Smooth muscle cell (in vitro differentiated cells): Measurements from ENCODE around the gene KRTAP9-1. TPM values are rescaled to one million over a fixed set of nuclear protein-coding genes. Genes with fewer than 3 reads are reported as not detected.
A peak's percentile ranks its signal among the peaks of the same experiment; 100 is the strongest.
"Not testable (repeated sequence)": the region's sequence is repeated elsewhere in the genome, so short reads cannot be mapped to it uniquely, and the experiment has no call there.

Experiments
- DNase-seq: peaks from one replicate; lab custom pipeline; 2025; ENCODE audit not compliant: unreplicated experiment; lab: John Stamatoyannopoulos, UW
- H2AFZ ChIP-seq: fragments of 200-600 bp; sonication (generic); 2 replicates; pipeline ENCODE4 v1.6.0; 2016; ENCODE audit warnings: antibody characterized with exemption, low read depth, mild to moderate bottlenecking
- H3F3A ChIP-seq: fragments of 200-600 bp; sonication (generic); 2 replicates; pipeline ENCODE4 v1.6.0; 2017; ENCODE audit warnings: antibody characterized with exemption, low read depth
- H3K27ac ChIP-seq: fragments of 200-600 bp; sonication (generic); 2 replicates; pipeline ENCODE4 v1.5.1; 2016; ENCODE audit warnings: low read depth, mild to moderate bottlenecking
- H3K27me3 ChIP-seq: fragments of 200-600 bp; sonication (generic); 2 replicates; pipeline ENCODE4 v1.6.1; 2016; ENCODE audit warnings: low read depth, mild to moderate bottlenecking
- H3K36me3 ChIP-seq: fragments of 200-600 bp; sonication (generic); 2 replicates; pipeline ENCODE4 v1.5.1; 2016; ENCODE audit warnings: low read depth
- H3K4me1 ChIP-seq: fragments of 200-600 bp; sonication (generic); 2 replicates; pipeline ENCODE4 v1.5.1; 2016; ENCODE audit warnings: low read depth
- H3K4me2 ChIP-seq: fragments of 200-600 bp; sonication (generic); 2 replicates; pipeline ENCODE4 v1.6.0; 2016; ENCODE audit warnings: mild to moderate bottlenecking
- H3K4me3 ChIP-seq: fragments of 200-600 bp; sonication (generic); 2 replicates; pipeline ENCODE4 v1.5.1; 2016; ENCODE audit warnings: mild to moderate bottlenecking
- H3K79me2 ChIP-seq: fragments of 200-600 bp; sonication (generic); 2 replicates; pipeline ENCODE4 v1.6.0; 2016; ENCODE audit warnings: low read depth, mild to moderate bottlenecking
- H3K9ac ChIP-seq: fragments of 200-600 bp; sonication (generic); 2 replicates; pipeline ENCODE4 v1.6.0; 2016; ENCODE audit warnings: low read depth
- H3K9me3 ChIP-seq: fragments of 200-600 bp; sonication (generic); replicated peaks from 2 replicates; pipeline ENCODE4 v1.5.1; 2016; ENCODE audit warnings: low read depth
- H4K20me1 ChIP-seq: fragments of 200-600 bp; sonication (generic); 2 replicates; pipeline ENCODE4 v1.6.0; 2016; ENCODE audit warnings: low read depth
- CTCF ChIP-seq: fragments of 200-600 bp; sonication (generic); IDR thresholded peaks from 2 replicates; pipeline ENCODE4 v1.5.1; 2017; ENCODE audit warnings: borderline replicate concordance, mild to moderate bottlenecking, antibody characterized with exemption; ENCODE audit not compliant: insufficient read depth, poor library complexity, severe bottlenecking
- WGBS: methylation state at CpG from one replicate; pipeline ENCODE4 v1.1.7; 2016; ENCODE audit warnings: low lambda C conversion rate; 5-methylcytosine and 5-hydroxymethylcytosine counted together
- polyA plus RNA-seq: library from polyadenylated mRNA; unstranded; fragments of >200 nt; fragmentation: Nextera tagmentation; extraction: Ambion mirVana; gene quantifications from 2 replicates; pipeline ENCODE4 v1.2.1, GENCODE V29; 2016
- total RNA-seq: library from RNA; depleted of rRNA; stranded (reverse); fragments of >200 nt; gene quantifications from 2 replicates; pipeline ENCODE4 v1.2.3, GENCODE V29; 2014

The KRTAP9-1 gene
- total and polyA plus RNA-seq, 2 experiments from 2014 or later: not detected

- H3K9ac ChIP-seq: no peak overlapping the region
- no peak overlapping the region for H3K4me2 ChIP-seq
- H3K4me3 ChIP-seq: no peak overlapping the region
- WGBS: 87% methylated on average over 4 of the region's 4 CpGs
- TF ChIP-seq CTCF: no peak
- no peaks in the 10 kb centered on the region for H3K4me1 ChIP-seq
- no peak overlapping the region for H3K27ac ChIP-seq
- no peaks in the 10 kb centered on the region for H3K79me2 ChIP-seq
- no peak for DNase-seq
- no peaks in the 10 kb centered on the region for H3F3A ChIP-seq
- H2AFZ ChIP-seq: no peak overlapping the region
- H3K9me3 ChIP-seq: no peaks in the 10 kb centered on the region
- no peaks in the 10 kb centered on the region for H4K20me1 ChIP-seq
- no peaks in the 10 kb centered on the region for H3K27me3 ChIP-seq
- H3K36me3 ChIP-seq: no peaks in the 10 kb centered on the region
These were observed 39.7 kb upstream of the KRTAP9-1 start for GRCh38 chr17:41150026-41150425.

- Histone ChIP-seq H4K20me1 (no peaks in the 10 kb centered on the region), H3F3A (no peaks in the 10 kb centered on the region), H3K9ac (no peak overlapping the region), H3K36me3 (no peaks in the 10 kb centered on the region), H3K27ac (no peak overlapping the region), H3K9me3 (no peaks in the 10 kb centered on the region), H3K4me1 (no peaks in the 10 kb centered on the region), H3K79me2 (no peaks in the 10 kb centered on the region), H3K27me3 (no peaks in the 10 kb centered on the region), H3K4me3 (no peak overlapping the region), H2AFZ (no peak overlapping the region), H3K4me2 (no peak overlapping the region)
- TF ChIP-seq CTCF: no peak
- no peak for DNase-seq
- 95% methylated on average over 2 of the region's 2 CpGs for WGBS
These were observed 38.2 kb upstream of the KRTAP9-1 start for GRCh38 chr17:41151525-41151924.

GRCh38 chr17:41153856-41154255 is 35.8 kb upstream of the KRTAP9-1 start:
- no peak overlapping the region for H3K4me2 ChIP-seq
- WGBS: 7% methylated on average over 2 of the region's 2 CpGs
- H3K4me1 ChIP-seq: no peaks in the 10 kb centered on the region
- no peaks in the 10 kb centered on the region for H3F3A ChIP-seq
- no peak overlapping the region for H3K4me3 ChIP-seq
- H3K9me3 ChIP-seq: no peaks in the 10 kb centered on the region
- H3K36me3 ChIP-seq: no peaks in the 10 kb centered on the region
- peak overlapping the region; percentile 26 for H2AFZ ChIP-seq
- H3K79me2 ChIP-seq: no peaks in the 10 kb centered on the region
- no peak overlapping the region for H3K9ac ChIP-seq
- DNase-seq: no peak
- H3K27ac ChIP-seq: no peak overlapping the region
- H3K27me3 ChIP-seq: no peaks in the 10 kb centered on the region
- TF ChIP-seq CTCF: no peak
- no peaks in the 10 kb centered on the region for H4K20me1 ChIP-seq

GRCh38 chr17:41160190-41160589 is 29.5 kb upstream of the KRTAP9-1 start:
- not testable (repeated sequence) for H3K4me3 ChIP-seq, H3K4me1 ChIP-seq, H3K27ac ChIP-seq, H3K79me2 ChIP-seq, DNase-seq, H4K20me1 ChIP-seq, H3K9ac ChIP-seq, H2AFZ ChIP-seq, H3K9me3 ChIP-seq, H3K4me2 ChIP-seq, H3K27me3 ChIP-seq, H3F3A ChIP-seq, H3K36me3 ChIP-seq
- WGBS: 82% methylated on average over 3 of the region's 3 CpGs
